Subcutaneous adipose tissue (tissue), 4 donors: Measurements from ENCODE around the gene TRHDE. TPM values are rescaled to one million over a fixed set of nuclear protein-coding genes. Genes with fewer than 3 reads are reported as not detected.

Experiments used
- total RNA-seq, 4 donors: library from RNA; depleted of rRNA; stranded (reverse); fragments of >200 nt; gene quantifications; one replicate each; pipeline ENCODE4 v1.1.0, GENCODE V29; 2016
- TF ChIP-seq, protein P1 (sequence below): fragments of 450-650 bp; IDR thresholded peaks from one replicate; pipeline ENCODE4 v1.5.1; 2016; ENCODE audit warnings: low read depth, mild to moderate bottlenecking, control low read depth, antibody characterized with exemption, moderate library complexity

TRHDE gene
- total RNA-seq, 4 donors from 2014 or later: 17.7 to 30.9 (median 26.1) TPM

DNA sequence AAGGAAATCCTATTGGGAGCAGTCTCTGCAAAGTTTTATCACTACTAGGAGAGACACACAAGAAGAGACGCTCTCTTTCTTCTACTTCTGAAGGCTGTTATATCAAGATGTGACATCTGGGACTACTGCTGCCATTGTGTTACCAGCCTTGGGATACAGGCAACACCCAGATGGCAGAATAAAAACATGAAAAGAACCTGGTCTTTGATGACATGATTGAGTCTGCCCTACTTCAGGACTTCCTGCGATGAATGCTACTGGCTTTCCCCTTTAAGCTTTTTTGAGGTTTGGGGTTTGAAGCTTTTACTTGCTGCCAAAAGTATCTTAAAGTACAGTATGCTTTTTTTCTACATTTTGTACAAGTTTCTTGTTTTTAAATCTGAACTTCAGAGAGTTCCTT is 29.2 kb upstream of the TRHDE start:
- TF ChIP-seq, protein P1, sequence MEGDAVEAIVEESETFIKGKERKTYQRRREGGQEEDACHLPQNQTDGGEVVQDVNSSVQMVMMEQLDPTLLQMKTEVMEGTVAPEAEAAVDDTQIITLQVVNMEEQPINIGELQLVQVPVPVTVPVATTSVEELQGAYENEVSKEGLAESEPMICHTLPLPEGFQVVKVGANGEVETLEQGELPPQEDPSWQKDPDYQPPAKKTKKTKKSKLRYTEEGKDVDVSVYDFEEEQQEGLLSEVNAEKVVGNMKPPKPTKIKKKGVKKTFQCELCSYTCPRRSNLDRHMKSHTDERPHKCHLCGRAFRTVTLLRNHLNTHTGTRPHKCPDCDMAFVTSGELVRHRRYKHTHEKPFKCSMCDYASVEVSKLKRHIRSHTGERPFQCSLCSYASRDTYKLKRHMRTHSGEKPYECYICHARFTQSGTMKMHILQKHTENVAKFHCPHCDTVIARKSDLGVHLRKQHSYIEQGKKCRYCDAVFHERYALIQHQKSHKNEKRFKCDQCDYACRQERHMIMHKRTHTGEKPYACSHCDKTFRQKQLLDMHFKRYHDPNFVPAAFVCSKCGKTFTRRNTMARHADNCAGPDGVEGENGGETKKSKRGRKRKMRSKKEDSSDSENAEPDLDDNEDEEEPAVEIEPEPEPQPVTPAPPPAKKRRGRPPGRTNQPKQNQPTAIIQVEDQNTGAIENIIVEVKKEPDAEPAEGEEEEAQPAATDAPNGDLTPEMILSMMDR: no peak

DNA sequence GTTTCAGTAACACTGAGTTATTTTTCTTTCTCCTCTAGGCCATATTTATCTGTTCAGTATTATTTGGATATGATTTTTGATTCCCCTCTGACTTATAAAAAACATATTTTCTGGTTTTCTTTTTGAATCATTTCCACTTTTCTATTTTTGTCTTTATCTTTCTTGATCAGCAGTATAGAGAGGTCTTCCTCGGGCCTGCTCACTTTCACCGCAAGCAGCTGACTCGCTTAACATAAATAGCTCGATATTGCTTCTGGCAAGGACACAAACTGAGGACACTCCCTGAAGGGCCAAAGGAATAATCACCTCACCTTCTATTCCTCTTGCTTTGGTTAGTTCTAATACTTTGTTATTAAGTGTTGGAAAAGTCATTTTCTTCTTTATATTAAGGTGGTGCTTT is 25.8 kb upstream of the TRHDE start:
- TF ChIP-seq, protein P1: no peak

- TF ChIP-seq, protein P1: no peak
Observed at GRCh38 chr12:72250346-72250745, 21.8 kb upstream of the TRHDE start.

DNA sequence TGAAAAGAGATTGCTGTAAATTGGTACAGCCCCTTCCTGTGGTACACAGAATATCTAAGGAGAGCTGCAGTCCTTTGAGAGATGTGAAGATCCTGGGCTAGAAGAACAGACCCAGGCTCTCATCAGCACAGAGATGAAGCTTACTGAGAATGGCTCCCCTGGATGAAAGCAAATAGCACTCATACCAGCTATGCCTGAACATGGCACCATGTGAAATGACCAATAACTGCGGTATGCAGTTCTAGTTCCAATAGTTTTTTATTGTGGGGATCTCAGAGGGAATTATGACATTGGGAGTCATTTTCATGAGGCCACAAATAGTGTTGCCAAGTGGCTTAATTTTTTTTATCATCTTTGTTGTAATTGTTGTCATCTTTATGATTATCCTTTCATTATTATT is 15.4 kb upstream of the TRHDE start:
- TF ChIP-seq, protein P1: no peak

DNA sequence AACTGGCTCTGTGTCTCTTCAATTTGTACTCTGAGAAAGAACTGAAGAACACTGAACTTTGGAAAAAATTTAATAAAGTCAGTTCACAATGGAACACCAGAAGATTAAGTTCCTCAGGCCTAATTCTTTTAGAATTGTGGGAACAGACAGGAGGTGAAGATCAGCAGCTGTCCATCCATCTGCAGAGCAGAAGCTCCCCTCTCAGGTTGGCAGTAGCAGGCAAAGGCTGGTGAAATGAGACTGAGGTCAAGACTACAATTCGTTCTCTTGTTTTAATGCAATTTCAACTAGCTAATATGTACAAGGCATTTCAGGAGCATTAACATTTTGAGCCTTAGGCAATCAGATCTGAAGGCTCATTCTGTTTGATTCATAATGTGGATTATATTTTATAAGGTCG is 10.3 kb upstream of the TRHDE start:
- TF ChIP-seq, protein P1: no peak

DNA sequence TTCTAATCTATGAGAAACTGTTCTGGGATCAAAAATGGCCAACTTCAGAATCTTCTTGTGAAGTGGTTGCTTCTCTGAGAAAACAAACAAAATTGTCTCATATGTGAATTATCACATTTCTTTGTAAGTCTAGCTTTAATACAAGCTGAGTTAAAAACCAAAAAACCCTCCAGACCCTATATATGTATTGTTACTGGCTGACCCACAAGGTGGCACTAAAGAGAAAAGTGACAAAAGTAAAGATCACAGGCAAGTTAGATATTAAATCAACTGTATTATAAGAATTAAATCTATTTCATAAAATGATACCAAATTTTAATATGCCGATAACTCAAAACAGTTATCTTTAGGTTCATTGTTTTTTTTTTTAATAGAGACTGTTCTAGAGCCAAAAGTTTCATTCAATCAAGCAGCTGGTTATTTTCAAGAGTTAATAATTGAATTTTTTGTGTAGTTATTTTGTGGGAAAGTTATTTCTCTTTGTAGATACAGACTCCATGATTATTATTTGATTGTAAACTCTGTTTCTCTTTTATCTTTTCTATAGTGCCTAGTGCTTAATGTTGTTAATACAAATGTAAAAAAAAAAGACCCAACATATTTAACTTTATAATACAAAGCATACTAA is 7.5 kb upstream of the TRHDE start:
- TF ChIP-seq, protein P1: no peak

- TF ChIP-seq, protein P1: no peak
Observed at GRCh38 chr12:72267974-72268373, 4.2 kb upstream of the TRHDE start.
